H9 (cell line): ENCODE results near the gene ZFP69. TPM values are rescaled to one million over a fixed set of nuclear protein-coding genes. Genes with fewer than 3 reads are reported as not detected.

Source experiments
- DNase-seq: peaks from one replicate; pipeline ENCODE4 v3.0.0-alpha.2; 2017
- H2AFZ ChIP-seq: one replicate; pipeline ENCODE4 v1.6.1; 2013; ENCODE audit warnings: mild to moderate bottlenecking, low read length, control low read depth, moderate library complexity
- H2AK5ac ChIP-seq: 2 replicates; pipeline ENCODE4 v1.6.1; 2013; ENCODE audit warnings: low read length, control low read depth, mixed read lengths; ENCODE audit not compliant: insufficient read length
- H2BK120ac ChIP-seq: one replicate; pipeline ENCODE4 v1.6.1; 2013; ENCODE audit warnings: low read depth, mild to moderate bottlenecking, low read length, control low read depth, inconsistent platforms; ENCODE audit not compliant: poor library complexity, severe bottlenecking
- H2BK12ac ChIP-seq: 2 replicates; pipeline ENCODE4 v1.6.1; 2013; ENCODE audit warnings: low read length, control low read depth, mixed read lengths, low read depth; ENCODE audit not compliant: insufficient read length
- H2BK15ac ChIP-seq: 2 replicates; pipeline ENCODE4 v1.6.1; 2013; ENCODE audit warnings: low read depth, low read length, control low read depth
- H2BK20ac ChIP-seq: one replicate; pipeline ENCODE4 v1.6.1; 2013; ENCODE audit warnings: low read depth, mild to moderate bottlenecking, low read length, control low read depth, inconsistent platforms; ENCODE audit not compliant: poor library complexity, severe bottlenecking
- H2BK5ac ChIP-seq: 2 replicates; pipeline ENCODE4 v1.6.1; 2013; ENCODE audit warnings: low read length, control low read depth, mixed read lengths; ENCODE audit not compliant: insufficient read length
- H3K14ac ChIP-seq: 2 replicates; pipeline ENCODE4 v1.6.1; 2013; ENCODE audit warnings: low read length, control low read depth; ENCODE audit not compliant: insufficient read depth
- H3K18ac ChIP-seq: 2 replicates; pipeline ENCODE4 v1.6.1; 2013; ENCODE audit warnings: low read depth, mild to moderate bottlenecking, mixed read lengths, low read length, control low read depth; ENCODE audit not compliant: insufficient read length
- H3K23ac ChIP-seq: 2 replicates; pipeline ENCODE4 v1.6.1; 2013; ENCODE audit warnings: low read length, control low read depth, mixed read lengths, low read depth; ENCODE audit not compliant: insufficient read length
- H3K23me2 ChIP-seq: 2 replicates; pipeline ENCODE4 v1.6.1; 2013; ENCODE audit warnings: low read depth, mild to moderate bottlenecking, mixed read lengths, low read length, control low read depth; ENCODE audit not compliant: insufficient read length, poor library complexity, severe bottlenecking
- H3K27ac ChIP-seq: 2 replicates; pipeline ENCODE4 v1.5.1; 2013; ENCODE audit warnings: low read length, control low read depth, mixed read lengths, low read depth; ENCODE audit not compliant: insufficient read length
- H3K27me3 ChIP-seq: 2 replicates; pipeline ENCODE4 v1.6.1; 2013; ENCODE audit warnings: low read length, control low read depth, inconsistent platforms; ENCODE audit not compliant: insufficient read depth
- H3K4ac ChIP-seq: 2 replicates; pipeline ENCODE4 v1.6.1; 2013; ENCODE audit warnings: low read depth, mild to moderate bottlenecking, control low read depth, inconsistent platforms, low read length, moderate library complexity
- H3K4me1 ChIP-seq: 2 replicates; pipeline ENCODE4 v1.6.1; 2013; ENCODE audit warnings: low read length, control low read depth, inconsistent platforms; ENCODE audit not compliant: insufficient read depth
- H3K4me2 ChIP-seq: 2 replicates; pipeline ENCODE4 v1.6.1; 2013; ENCODE audit warnings: low read length, control low read depth, mixed read lengths; ENCODE audit not compliant: insufficient read length, insufficient read depth
- H3K56ac ChIP-seq: 2 replicates; pipeline ENCODE4 v1.6.1; 2013; ENCODE audit warnings: low read depth, mild to moderate bottlenecking, mixed read lengths, low read length, control low read depth; ENCODE audit not compliant: insufficient read length
- H3K79me1 ChIP-seq: 2 replicates; pipeline ENCODE4 v1.6.1; 2013; ENCODE audit warnings: low read depth, mild to moderate bottlenecking, moderate library complexity, low read length, control low read depth, inconsistent platforms; ENCODE audit not compliant: insufficient read depth, poor library complexity, severe bottlenecking
- H3K79me2 ChIP-seq: 2 replicates; pipeline ENCODE4 v1.6.1; 2013; ENCODE audit warnings: low read length, control low read depth, inconsistent platforms; ENCODE audit not compliant: insufficient read depth
- H3K9ac ChIP-seq: 2 replicates; pipeline ENCODE4 v1.6.1; 2013; ENCODE audit warnings: low read length, control low read depth, mixed read lengths; ENCODE audit not compliant: insufficient read length; ENCODE audit errors: extremely low read depth
- H3K9me3 ChIP-seq: one replicate; pipeline ENCODE4 v1.6.1; 2013; ENCODE audit warnings: low read depth, low read length, inconsistent platforms; ENCODE audit not compliant: control insufficient read depth
- H3T11ph ChIP-seq: one replicate; pipeline ENCODE4 v1.6.1; 2013; ENCODE audit warnings: mild to moderate bottlenecking, low read length, control low read depth, inconsistent platforms
- H4K20me1 ChIP-seq: one replicate; pipeline ENCODE4 v1.6.1; 2013; ENCODE audit not compliant: control insufficient read depth, insufficient read length, insufficient read depth
- H4K5ac ChIP-seq: 2 replicates; pipeline ENCODE4 v1.6.1; 2013; ENCODE audit warnings: low read depth, mild to moderate bottlenecking, mixed read lengths, low read length, control low read depth; ENCODE audit not compliant: insufficient read length
- H4K8ac ChIP-seq: replicated peaks from 2 replicates; pipeline ENCODE4 v1.6.1; 2013; ENCODE audit warnings: low read length, control low read depth, mixed read lengths, low read depth; ENCODE audit not compliant: insufficient read length
- H4K91ac ChIP-seq: 2 replicates; pipeline ENCODE4 v1.6.1; 2013; ENCODE audit warnings: low read depth, mild to moderate bottlenecking, moderate library complexity, mixed read lengths, low read length, control low read depth; ENCODE audit not compliant: insufficient read length
- H3K27ac Mint-ChIP-seq, 3 experiments: 2 replicates in 2 of 3; 3 replicates in 1 of 3; pipeline ENCODE4 v1.8.0; 2020 to 2021; ENCODE audit warnings: mixed read lengths in 3 of 3, mild to moderate bottlenecking in 1 of 3, moderate library complexity in 1 of 3
- H3K27me3 Mint-ChIP-seq: 2 replicates; pipeline ENCODE4 v1.8.0; 2021; ENCODE audit warnings: low read depth, mild to moderate bottlenecking, moderate library complexity, mixed read lengths
- H3K36me3 Mint-ChIP-seq, 3 experiments: 2 replicates in 2 of 3; 3 replicates in 1 of 3; pipeline ENCODE4 v1.8.0; 2020 to 2021; ENCODE audit warnings: low read depth in 3 of 3, mixed read lengths in 3 of 3; ENCODE audit not compliant: insufficient read depth in 1 of 3
- H3K4me1 Mint-ChIP-seq, 2 experiments: 2 replicates each; pipeline ENCODE4 v1.8.0; 2020; ENCODE audit warnings: mixed read lengths in 2 of 2
- H3K4me3 Mint-ChIP-seq, 2 experiments: 2 replicates in 1 of 2; 3 replicates in 1 of 2; pipeline ENCODE4 v1.8.0; 2020 to 2021; ENCODE audit warnings: mild to moderate bottlenecking in 2 of 2, mixed read lengths in 2 of 2, moderate library complexity in 1 of 2
- H3K9me3 Mint-ChIP-seq, 2 experiments: 2 replicates in 1 of 2; 3 replicates in 1 of 2; pipeline ENCODE4 v1.8.0; 2020; ENCODE audit warnings: mild to moderate bottlenecking in 2 of 2, mixed read lengths in 2 of 2, moderate library complexity in 1 of 2
- CTCF ChIP-seq: fragments of 200-600 bp; sonication (generic); conservative IDR thresholded peaks from 3 replicates; pipeline ENCODE4 v1.8.0; 2021; ENCODE audit warnings: antibody characterized with exemption, mild to moderate bottlenecking
- WGBS: extraction: QIAGEN DNeasy Blood & Tissue Kit; methylation state at CpG from one replicate; pipeline ENCODE4 v1.1.7; 2013; ENCODE audit warnings: missing lambda C conversion rate, low lambda C conversion rate, mixed read lengths; ENCODE audit not compliant: insufficient read length; ENCODE audit errors: extremely low coverage; 5-methylcytosine and 5-hydroxymethylcytosine counted together
- long read RNA-seq: library from polyadenylated mRNA; unstranded; transcript quantifications from one replicate; pipeline ENCODE4 v2.0.0, GENCODE V29; 2020
- total RNA-seq: library from RNA; stranded (reverse); gene quantifications from 2 replicates; pipeline ENCODE4 v1.2.1, GENCODE V29; 2021

Gene ZFP69
- 6.8 and 7.6 TPM in 2 replicates for total RNA-seq
- long read RNA-seq, partial matches to known transcripts, result 0 of 5 reads
- long read RNA-seq, other reads (novel, unspliced or antisense), result 5 of 5 reads

GRCh38 chr1:40476924-40477677 is at the start of gene ZFP69:
Gene ZFP69, plus strand, starts transcription at chr1:40477290. Its CDS starts 2,072 bp downstream, at chr1:40479362.
- Histone ChIP-seq H3K56ac (no peak within 1 kb of the TSS), H4K8ac (no peak within 1 kb of the TSS), H3K9ac (peak within 1 kb of the TSS; percentile 32), H3K14ac (no peak within 1 kb of the TSS), H2BK15ac (no peak within 1 kb of the TSS), H3K23me2 (peaks cover 4% of the 10 kb centered on the region), H4K91ac (no peak within 1 kb of the TSS), H3K4me2 (peak within 1 kb of the TSS; percentile 86), H2BK120ac (no peak within 1 kb of the TSS), H3K18ac (no peak within 1 kb of the TSS), H3K4ac (no peak within 1 kb of the TSS), H3K79me1 (no peaks in the 10 kb centered on the region), H2BK12ac (no peak within 1 kb of the TSS), H4K20me1 (no peaks in the 10 kb centered on the region), H3T11ph (no peak within 1 kb of the TSS), H3K4me1 (no peaks in the 10 kb centered on the region), H3K79me2 (no peaks in the 10 kb centered on the region), H4K5ac (no peak within 1 kb of the TSS), H3K27ac (no peak within 1 kb of the TSS), H2AFZ (peak within 1 kb of the TSS; percentile 54), H2BK20ac (no peak within 1 kb of the TSS), H3K27me3 (no peaks in the 10 kb centered on the region), H3K23ac (no peak within 1 kb of the TSS), H3K9me3 (peaks cover 6% of the 10 kb centered on the region), H2AK5ac (no peak within 1 kb of the TSS), H2BK5ac (no peak within 1 kb of the TSS)
- Mint-ChIP-seq H3K27ac (no peak within 1 kb of the TSS; a peak in 1 of 7 replicates), H3K9me3 (peaks cover 19 to 33% of the 10 kb centered on the region in 2 experiments), H3K4me1 (peaks cover 10 to 11% of the 10 kb centered on the region in 2 experiments), H3K36me3 (peaks cover 10 to 16% (median 13%) of the 10 kb centered on the region in 3 experiments), H3K4me3 (peak within 1 kb of the TSS; percentile 81 to 90), H3K27me3 (no peaks in the 10 kb centered on the region; the same call in 1 of the 2 replicates)
- WGBS, result no CpG with 5 or more reads among the region's 65 CpGs
- TF ChIP-seq CTCF, result no peak
- DNase-seq, result peak; percentile 69
